NCI-H2227 treated with DMSO at 0.1 percent for 48 hours (cell line): ENCODE data around the gene LGALS16.
A peak's percentile ranks its signal among the peaks of the same experiment; 100 is the strongest.
"Not testable (repeated sequence)": the region's sequence is repeated elsewhere in the genome, so short reads cannot be mapped to it uniquely, and the experiment has no call there.

Experiments used
- DNase-seq: peaks from one replicate; lab custom pipeline; 2025; lab: John Stamatoyannopoulos, UW

Gene LGALS16

GRCh38 chr19:39655613-39656012, at the start of gene LGALS16:
TSS of gene LGALS16 (plus strand) at chr19:39655913. CDS start at chr19:39655962, 49 bp downstream.
- no peak for DNase-seq

DNA sequence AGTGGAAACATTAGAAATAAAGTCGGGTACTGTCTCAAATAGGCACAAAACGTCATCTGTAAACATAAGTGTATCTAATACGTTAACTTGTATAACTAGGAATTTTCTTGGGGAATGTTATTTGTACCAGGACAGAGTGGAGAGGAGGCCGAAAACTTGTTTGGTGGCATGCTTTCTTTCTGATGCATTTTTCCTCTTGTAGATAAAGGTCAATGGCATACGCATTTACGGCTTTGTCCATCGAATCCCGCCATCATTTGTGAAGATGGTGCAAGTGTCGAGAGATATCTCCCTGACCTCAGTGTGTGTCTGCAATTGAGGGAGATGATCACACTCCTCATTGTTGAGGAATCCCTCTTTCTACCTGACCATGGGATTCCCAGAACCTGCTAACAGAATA, 48.7 kb upstream of the LGALS16 start:
- DNase-seq: no peak

GRCh38 chr19:39607561-39607960, 48.2 kb upstream of the LGALS16 start:
- no peak for DNase-seq

DNA sequence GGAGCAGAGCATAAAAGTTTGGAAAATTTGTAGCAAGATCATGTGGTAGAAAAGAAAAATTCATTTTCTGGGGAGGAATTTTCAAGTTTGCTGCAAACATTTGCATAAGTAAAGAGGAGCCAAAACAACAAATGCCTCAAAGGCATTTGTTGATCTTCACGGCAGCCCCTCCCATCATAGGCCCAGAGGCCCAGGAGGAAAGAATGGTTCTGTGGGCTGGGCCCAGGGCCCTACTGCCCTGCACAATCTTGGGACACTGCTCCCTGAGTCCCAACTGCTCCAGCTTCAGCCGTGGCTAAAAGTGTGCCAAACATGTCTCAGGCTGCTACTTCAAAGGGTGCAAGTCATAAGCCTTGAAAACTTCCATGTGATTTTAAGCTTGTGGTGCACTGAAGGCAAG, 42.1 kb upstream of the LGALS16 start:
- DNase-seq: no peak

- no peak for DNase-seq
These were observed 38.0 kb upstream of the LGALS16 start for GRCh38 chr19:39617745-39618144.

DNA sequence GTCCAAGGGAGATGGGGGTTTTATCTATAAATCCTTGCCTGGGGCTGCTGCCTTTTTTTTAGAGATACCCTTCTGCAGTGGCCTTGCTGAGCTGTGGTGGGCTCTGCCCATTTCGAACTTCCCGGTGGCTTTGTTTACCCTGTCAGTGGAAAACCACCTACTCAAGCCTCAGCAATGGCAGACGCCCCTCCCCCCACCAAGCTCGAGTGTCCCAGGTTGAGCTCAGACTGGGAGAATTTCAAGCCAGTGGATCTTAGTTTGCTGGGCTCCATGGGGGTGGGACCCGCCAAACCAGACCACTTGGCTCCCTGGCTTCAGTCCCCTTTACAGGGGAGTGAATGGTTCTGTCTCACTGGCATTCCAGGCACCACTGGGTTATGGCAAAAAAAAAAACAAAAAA, 31.8 kb upstream of the LGALS16 start:
- no peak for DNase-seq

DNA sequence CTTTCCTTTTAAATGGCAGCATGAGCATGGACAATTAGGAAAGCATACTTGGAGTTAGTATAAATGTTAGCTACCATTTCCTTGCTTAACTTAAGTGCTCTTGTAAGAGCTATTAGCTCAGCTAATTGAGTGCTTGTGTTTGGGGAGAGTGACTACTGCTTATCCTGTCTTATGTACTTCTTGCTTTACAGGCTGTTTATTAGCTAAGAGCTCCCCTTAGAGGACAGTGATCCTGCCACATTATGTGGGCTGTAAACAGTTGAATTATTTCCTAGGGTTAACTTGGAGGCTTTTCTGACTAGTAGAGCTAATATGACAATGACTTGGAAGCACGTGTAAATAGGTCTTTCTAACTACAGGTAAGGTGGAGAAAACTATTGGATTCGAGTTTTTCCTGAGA, 28.1 kb upstream of the LGALS16 start:
- DNase-seq: not testable (repeated sequence)

DNA sequence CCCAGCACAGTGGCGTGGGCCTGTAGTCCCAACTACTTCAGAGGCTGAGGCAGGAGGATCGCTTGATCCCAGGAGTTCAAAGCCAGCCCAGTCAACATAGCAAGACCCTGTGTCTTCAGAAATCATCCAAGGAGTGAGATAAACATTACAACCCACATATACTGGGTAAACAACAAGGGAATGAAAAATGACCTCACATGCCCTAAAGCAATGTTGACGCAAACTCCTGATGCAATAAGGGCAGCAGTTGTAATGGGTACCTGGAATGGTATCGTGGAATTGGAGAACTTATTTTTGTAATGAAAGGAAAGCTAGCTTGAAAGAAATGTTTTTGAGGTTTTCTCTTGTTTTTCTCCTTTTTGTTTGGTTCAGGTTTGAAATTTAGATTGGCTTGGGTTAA, 24.5 kb upstream of the LGALS16 start:
- DNase-seq: no peak

GRCh38 chr19:39631626-39632025, 24.1 kb upstream of the LGALS16 start:
- DNase-seq: no peak

DNA sequence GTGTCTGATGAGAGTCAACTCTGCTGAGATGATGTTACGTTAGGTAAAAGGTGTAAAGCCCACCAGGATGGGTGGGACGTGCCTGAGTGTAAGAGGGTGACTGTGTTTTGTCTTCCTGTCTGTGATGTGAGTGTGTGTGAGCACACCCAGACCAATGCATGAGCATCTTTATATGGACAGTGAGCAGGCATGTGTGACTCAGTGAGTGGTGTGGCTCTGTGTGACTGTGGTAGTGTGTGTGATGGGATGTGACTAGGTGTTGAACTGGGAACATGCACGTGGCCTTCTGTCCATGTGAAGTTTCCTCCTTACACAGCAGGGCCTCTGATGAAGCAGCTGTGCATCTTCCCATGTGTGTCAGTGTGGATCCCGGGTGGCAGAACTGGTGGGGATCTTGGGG, 17.8 kb upstream of the LGALS16 start:
- DNase-seq: no peak

DNA sequence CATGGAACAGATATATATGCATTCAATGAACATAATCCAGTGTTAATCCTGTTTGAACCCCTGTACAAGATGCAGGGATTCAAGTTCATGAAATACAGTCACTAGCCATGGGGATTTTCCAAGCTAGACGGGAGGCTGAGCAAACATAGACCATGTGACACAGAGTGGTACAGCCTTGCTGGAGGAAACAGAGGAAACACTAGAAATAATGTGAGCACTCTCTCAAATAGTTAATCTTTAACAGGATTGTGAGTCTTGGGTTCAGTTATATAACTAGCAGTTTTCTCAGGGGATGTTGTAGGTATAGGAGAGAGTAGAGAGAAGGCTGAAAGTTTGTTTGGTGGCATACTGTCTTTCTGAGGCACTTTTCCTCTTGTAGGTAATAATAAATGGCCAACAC, 13.9 kb upstream of the LGALS16 start:
- DNase-seq: no peak

DNA sequence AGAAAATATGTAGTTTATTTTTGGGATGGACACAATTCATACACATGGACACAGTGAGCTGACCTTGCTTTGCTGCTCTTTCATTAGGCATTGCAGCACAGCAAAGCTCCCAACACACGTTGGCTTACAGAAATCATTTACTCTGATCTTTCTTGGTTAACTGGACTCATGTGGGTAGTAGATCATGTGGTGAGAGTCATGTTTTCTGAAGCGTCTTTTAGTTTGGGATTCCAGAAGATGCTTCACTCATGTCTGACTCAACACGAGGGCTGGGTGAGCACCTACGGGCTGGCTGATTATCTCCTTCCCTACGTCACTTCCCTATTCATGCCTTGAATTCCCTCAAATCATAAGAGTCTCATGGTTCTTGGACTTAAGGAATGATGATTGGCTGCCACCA, 12.1 kb upstream of the LGALS16 start:
- no peak for DNase-seq

DNA sequence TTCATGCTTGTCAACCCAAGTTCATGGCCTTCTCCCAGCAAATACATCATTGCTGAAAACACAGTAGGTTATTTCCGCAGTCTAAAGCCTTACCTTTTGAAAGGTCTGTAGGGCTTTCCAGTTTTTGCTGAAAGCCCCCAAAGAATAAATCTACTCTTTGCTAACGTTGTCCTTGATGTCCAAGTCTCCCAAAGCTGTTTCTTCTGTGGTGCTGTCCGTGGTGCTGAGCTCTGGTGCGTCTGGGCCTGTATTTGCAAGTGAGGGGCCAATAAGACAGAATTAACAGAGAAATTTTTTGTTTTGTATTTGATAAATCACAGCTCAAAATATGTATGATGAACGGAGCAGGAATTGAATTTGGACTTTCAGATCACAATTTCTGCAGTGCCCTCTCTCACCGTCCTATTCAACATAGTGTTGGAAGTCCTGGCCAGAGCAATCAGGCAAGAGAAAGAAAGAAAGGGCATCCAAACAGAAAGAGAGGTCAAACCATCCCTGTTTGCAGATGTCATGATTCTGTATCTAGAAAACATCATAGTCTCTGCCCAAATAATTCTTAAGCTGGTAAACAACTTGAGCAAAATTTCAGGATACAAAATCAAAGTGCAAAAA, 9.8 kb upstream of the LGALS16 start:
- DNase-seq: no peak

GRCh38 chr19:39647918-39648317, 7.8 kb upstream of the LGALS16 start:
- DNase-seq: no peak

GRCh38 chr19:39659791-39660190, 4.1 kb downstream of the LGALS16 start:
- DNase-seq: no peak

- no peak for DNase-seq
These were observed 4.9 kb downstream of the LGALS16 start for GRCh38 chr19:39660661-39661060.

- DNase-seq: no peak
These were observed 5.9 kb downstream of the LGALS16 start for GRCh38 chr19:39661565-39661964.

DNA sequence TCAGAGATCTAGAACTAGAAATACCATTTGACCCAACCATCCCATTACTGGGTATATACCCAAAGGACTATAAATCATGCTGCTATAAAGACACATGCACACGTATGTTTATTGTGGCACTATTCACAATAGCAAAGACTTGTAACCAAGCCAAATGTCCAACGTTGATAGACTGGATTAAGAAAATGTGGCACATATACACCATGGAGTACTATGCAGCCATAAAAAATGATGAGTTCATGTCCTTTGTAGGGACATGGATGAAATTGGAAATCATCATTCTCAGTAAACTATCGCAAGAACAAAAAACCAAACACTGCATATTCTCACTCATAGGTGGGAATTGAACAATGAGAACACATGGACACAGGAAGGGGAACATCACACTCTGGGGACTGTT, 14.1 kb downstream of the LGALS16 start:
- not testable (repeated sequence) for DNase-seq

DNA sequence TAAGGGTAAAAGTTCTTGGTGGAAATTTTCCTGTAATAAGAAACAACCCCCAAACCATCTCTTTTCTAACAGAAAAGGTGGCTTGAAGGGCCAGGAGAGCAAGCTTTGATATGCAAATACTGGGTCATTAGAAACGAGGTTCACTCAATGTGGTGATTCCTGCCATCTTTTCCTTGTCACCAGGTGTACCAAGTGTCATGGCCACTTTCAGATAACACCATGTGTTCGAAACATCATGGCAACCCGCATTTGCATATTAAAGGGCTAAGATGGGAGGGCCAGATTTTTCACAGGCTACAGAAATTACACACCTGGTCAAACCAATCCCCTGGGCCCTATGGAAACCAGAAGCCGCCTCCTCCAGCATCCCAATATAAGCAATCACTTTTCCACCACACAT, 15.3 kb downstream of the LGALS16 start:
- DNase-seq: no peak

- peak; percentile 99 for DNase-seq
These were observed 16.1 kb downstream of the LGALS16 start for GRCh38 chr19:39671739-39672363.

GRCh38 chr19:39672473-39672872, 16.8 kb downstream of the LGALS16 start:
- no peak for DNase-seq

- peak; percentile 44 for DNase-seq
These were observed 18.1 kb downstream of the LGALS16 start for GRCh38 chr19:39673862-39674261.

- no peak for DNase-seq
These were observed 20.3 kb downstream of the LGALS16 start for GRCh38 chr19:39676004-39676403.
